GM18499 (cell line): ENCODE results near the gene TSPEAR.

Source experiments
- ATAC-seq: cut with Tn5 transposase; IDR thresholded peaks from one replicate; pipeline ENCODE4 v1.9.1; 2021; ENCODE audit warnings: moderate number of reproducible peaks; ENCODE audit not compliant: insufficient read depth, unreplicated experiment

Gene TSPEAR

GRCh38 chr21:44525391-44526095 is 185.8 kb downstream of the TSPEAR start:
- no peak for ATAC-seq

GRCh38 chr21:44524414-44525371 is 186.7 kb downstream of the TSPEAR start:
- no peak for ATAC-seq

- ATAC-seq: no peak
These were observed 187.6 kb downstream of the TSPEAR start for GRCh38 chr21:44523567-44524413.

GRCh38 chr21:44522753-44523204 is 188.6 kb downstream of the TSPEAR start:
- no peak for ATAC-seq

GRCh38 chr21:44521928-44522752 is 189.2 kb downstream of the TSPEAR start:
- ATAC-seq: no peak

- no peak for ATAC-seq
These were observed 190.0 kb downstream of the TSPEAR start for GRCh38 chr21:44521301-44521927.

GRCh38 chr21:44520326-44521300 is 190.8 kb downstream of the TSPEAR start:
- ATAC-seq: no peak

GRCh38 chr21:44519346-44520325 is 191.7 kb downstream of the TSPEAR start:
- ATAC-seq: no peak

- ATAC-seq: no peak
These were observed 192.7 kb downstream of the TSPEAR start for GRCh38 chr21:44518686-44519085.

GRCh38 chr21:44517175-44517899 is 194.0 kb downstream of the TSPEAR start:
- no peak for ATAC-seq

- ATAC-seq: no peak
These were observed 194.6 kb downstream of the TSPEAR start for GRCh38 chr21:44516828-44517174.

GRCh38 chr21:44516342-44516741 is 195.0 kb downstream of the TSPEAR start:
- no peak for ATAC-seq

GRCh38 chr21:44515359-44516165 is 195.8 kb downstream of the TSPEAR start:
- ATAC-seq: no peak

- no peak for ATAC-seq
These were observed 196.5 kb downstream of the TSPEAR start for GRCh38 chr21:44514746-44515358.

- ATAC-seq: no peak
These were observed 197.2 kb downstream of the TSPEAR start for GRCh38 chr21:44514218-44514520.
